Measurements from ENCODE around the gene FSTL3.
"Not testable (repeated sequence)": the region's sequence is repeated elsewhere in the genome, so short reads cannot be mapped to it uniquely, and the experiment has no call there.

Gene FSTL3

GRCh38 chr19:686589-687297 is 10.6 kb downstream of the FSTL3 start:
- no peak for DNase-seq

- DNase-seq: no peak
Measured at GRCh38 chr19:687569-688166, 11.5 kb downstream of the FSTL3 start.

GRCh38 chr19:688214-688613 is 12.0 kb downstream of the FSTL3 start:
- DNase-seq: no peak

GRCh38 chr19:688992-689391 is 12.8 kb downstream of the FSTL3 start:
- no peak for DNase-seq

GRCh38 chr19:690203-690602 is 14.0 kb downstream of the FSTL3 start:
- DNase-seq: no peak

- no peak for DNase-seq
Measured at GRCh38 chr19:694481-695351, 18.5 kb downstream of the FSTL3 start.

GRCh38 chr19:695352-695949 is 19.3 kb downstream of the FSTL3 start, which contains the start of gene PRSS57:
Gene PRSS57, minus strand, starts transcription at chr19:695452. Its CDS starts 22 bp downstream, at chr19:695430.
- DNase-seq: peak; percentile 56

GRCh38 chr19:698529-698928 is 22.3 kb downstream of the FSTL3 start:
- not testable (repeated sequence) for DNase-seq

GRCh38 chr19:699885-700284 is 23.7 kb downstream of the FSTL3 start:
- peak; percentile 25 for DNase-seq

GRCh38 chr19:702847-703246 is 26.7 kb downstream of the FSTL3 start:
- DNase-seq: not testable (repeated sequence)

GRCh38 chr19:703329-703650 is 27.1 kb downstream of the FSTL3 start:
- no peak for DNase-seq

- peak; percentile 19 for DNase-seq
Measured at GRCh38 chr19:703651-704446, 27.7 kb downstream of the FSTL3 start.

- no peak for DNase-seq
Measured at GRCh38 chr19:704447-704741, 28.2 kb downstream of the FSTL3 start.

- no peak for DNase-seq
Measured at GRCh38 chr19:708154-709143, 32.3 kb downstream of the FSTL3 start, which contains the start of gene PALM. Gene PALM, plus strand, starts transcription at chr19:708935. Its CDS starts 212 bp downstream, at chr19:709147.

- DNase-seq: no peak
Measured at GRCh38 chr19:709196-709964, 33.2 kb downstream of the FSTL3 start.

GRCh38 chr19:709965-710571 is 33.9 kb downstream of the FSTL3 start:
- no peak for DNase-seq

GRCh38 chr19:710767-711166 is 34.6 kb downstream of the FSTL3 start:
- DNase-seq: no peak

- DNase-seq: no peak
Measured at GRCh38 chr19:711254-711653, 35.1 kb downstream of the FSTL3 start.

- DNase-seq: no peak
Measured at GRCh38 chr19:715347-715746, 39.2 kb downstream of the FSTL3 start.
